ENCODE measurements around the gene TUSC1. TPM values are rescaled to one million over a fixed set of nuclear protein-coding genes. Genes with fewer than 3 reads are reported as not detected.

TUSC1 gene
- total RNA-seq (2022; extraction: Qiagen RNA extraction) = 3.4 to 7.1 TPM (median 7.0 TPM) in 5 replicates

DNA sequence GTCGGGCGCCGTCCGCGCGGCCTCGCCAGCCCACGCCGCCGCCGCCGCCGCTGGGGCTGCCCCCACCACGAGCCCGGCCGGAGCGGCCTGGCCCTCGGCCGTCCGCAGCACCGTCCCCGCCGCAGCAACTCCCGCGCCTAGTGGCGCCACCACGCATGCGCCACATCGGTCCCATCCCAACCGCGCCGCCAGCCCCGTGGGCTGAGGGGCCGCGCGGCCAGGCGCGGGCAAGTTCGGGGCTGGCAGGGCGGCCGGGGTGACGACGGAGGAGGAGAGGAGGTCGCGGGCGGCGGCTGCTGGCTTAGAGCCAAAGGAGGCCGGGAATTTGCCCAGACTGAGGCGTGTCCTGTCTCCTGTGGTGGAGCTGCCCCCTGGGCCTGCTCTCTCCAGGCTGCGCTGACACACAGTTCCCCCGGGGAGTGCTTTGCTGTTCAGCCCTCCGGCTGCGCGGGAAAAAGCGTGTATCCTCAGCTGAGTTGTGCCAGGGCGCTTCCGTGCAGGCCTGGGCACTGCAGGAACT is at the start of gene TUSC1:
TSS of gene TUSC1 (minus strand) at position 298 of the 520 bp plus-strand sequence. CDS start at position 166, 132 bp downstream.

